SK-N-MC (cell line): ENCODE results near the gene NBEA.
A peak's percentile ranks its signal among the peaks of the same experiment; 100 is the strongest.

Source experiments
- DNase-seq: peaks from one replicate; pipeline ENCODE4 v3.0.0-alpha.2; 2011; ENCODE audit warnings: low read depth, low spot score
- H3K27ac ChIP-seq: fragments of 200-600 bp; sonication (generic); 2 replicates; pipeline ENCODE4 v1.5.1; 2016; ENCODE audit warnings: mixed run types
- H3K36me3 ChIP-seq: fragments of 200-600 bp; sonication (generic); 2 replicates; pipeline ENCODE4 v1.6.1; 2017; ENCODE audit warnings: antibody characterized with exemption, low read length, mixed read lengths; ENCODE audit not compliant: insufficient read depth
- H3K4me3 ChIP-seq: fragments of 200-600 bp; sonication (generic); 2 replicates; pipeline ENCODE4 v1.5.1; 2016
- H3K9ac ChIP-seq: fragments of 200-600 bp; sonication (generic); 2 replicates; pipeline ENCODE4 v1.8.0; 2017; ENCODE audit warnings: mixed run types, mixed read lengths; ENCODE audit not compliant: insufficient read length
- H3K9me3 ChIP-seq: fragments of 200-600 bp; sonication (generic); 2 replicates; pipeline ENCODE4 v1.6.1; 2017; ENCODE audit warnings: low read depth, mild to moderate bottlenecking, antibody characterized with exemption, low read length, moderate library complexity, mixed read lengths
- EZH2 ChIP-seq: fragments of 200-600 bp; sonication (generic); IDR thresholded peaks from one replicate; pipeline ENCODE4 v1.6.1; 2017; ENCODE audit warnings: antibody characterized with exemption
- FOXP2 ChIP-seq: optimal IDR thresholded peaks from 2 replicates; pipeline ENCODE3; 2011; ENCODE audit warnings: mild to moderate bottlenecking, moderate library complexity; ENCODE audit not compliant: insufficient read depth; ENCODE audit errors: extremely low read length, control extremely low read depth
- POLR2AphosphoS5 ChIP-seq: IDR thresholded peaks from 2 replicates; pipeline ENCODE4 v1.6.1; 2012; ENCODE audit warnings: mild to moderate bottlenecking, low read depth, low read length, borderline replicate concordance

The NBEA gene

DNA sequence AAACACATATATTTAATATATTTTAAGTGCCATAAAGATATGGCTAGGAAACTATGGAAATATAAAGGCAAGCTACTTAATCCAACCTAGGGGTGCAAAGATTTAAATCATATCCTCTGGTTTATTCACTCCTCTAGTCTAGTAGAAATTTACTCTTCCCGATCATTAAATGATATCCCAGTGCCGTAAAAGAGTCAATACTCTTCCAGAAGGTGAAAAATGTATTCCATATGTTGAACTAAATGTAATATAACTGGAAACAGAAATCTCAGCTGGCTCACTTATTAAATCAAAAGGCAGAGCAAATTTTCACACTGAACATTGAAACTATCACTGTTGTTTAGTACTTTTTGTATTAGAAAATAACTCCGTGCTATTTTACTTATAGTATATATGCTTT lies 523.3 kb downstream of the NBEA start:
- Histone ChIP-seq H3K9me3 (no peaks in the 10 kb centered on the region), H3K4me3 (no peak overlapping the region), H3K27ac (0 out of 2 replicates have a peak overlapping the region, but pooled peaks have one; percentile 35), H3K36me3 (no peaks in the 10 kb centered on the region), H3K9ac (no peak overlapping the region)
- no peak for TF ChIP-seq EZH2
- no peak for TF ChIP-seq FOXP2
- TF ChIP-seq POLR2AphosphoS5, result no peak
- DNase-seq, result no peak

DNA sequence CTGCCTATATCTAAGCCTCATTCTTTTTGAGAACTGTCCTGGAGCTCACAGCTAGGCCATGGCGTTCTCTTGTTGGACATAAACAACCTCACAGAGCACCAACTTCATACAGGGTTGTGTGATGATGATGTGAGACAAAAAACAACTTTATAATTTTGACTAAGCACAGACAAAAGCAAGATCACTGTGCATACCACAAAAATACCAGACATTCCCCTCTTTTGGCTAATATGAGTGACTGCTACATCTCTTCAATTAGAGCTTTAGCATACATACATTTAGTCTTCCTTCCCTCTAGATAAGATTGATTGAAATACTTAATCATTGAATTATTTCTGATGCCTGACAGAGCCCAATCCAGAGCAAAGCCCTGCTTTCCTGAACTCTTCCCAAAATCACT lies 526.1 kb downstream of the NBEA start:
- no peaks in the 10 kb centered on the region for H3K9me3 ChIP-seq
- no peak overlapping the region for H3K9ac ChIP-seq
- no peak overlapping the region for H3K27ac ChIP-seq
- no peak overlapping the region for H3K4me3 ChIP-seq
- no peaks in the 10 kb centered on the region for H3K36me3 ChIP-seq
- no peak for DNase-seq
- TF ChIP-seq POLR2AphosphoS5 (no peak), EZH2 (no peak), FOXP2 (no peak)

DNA sequence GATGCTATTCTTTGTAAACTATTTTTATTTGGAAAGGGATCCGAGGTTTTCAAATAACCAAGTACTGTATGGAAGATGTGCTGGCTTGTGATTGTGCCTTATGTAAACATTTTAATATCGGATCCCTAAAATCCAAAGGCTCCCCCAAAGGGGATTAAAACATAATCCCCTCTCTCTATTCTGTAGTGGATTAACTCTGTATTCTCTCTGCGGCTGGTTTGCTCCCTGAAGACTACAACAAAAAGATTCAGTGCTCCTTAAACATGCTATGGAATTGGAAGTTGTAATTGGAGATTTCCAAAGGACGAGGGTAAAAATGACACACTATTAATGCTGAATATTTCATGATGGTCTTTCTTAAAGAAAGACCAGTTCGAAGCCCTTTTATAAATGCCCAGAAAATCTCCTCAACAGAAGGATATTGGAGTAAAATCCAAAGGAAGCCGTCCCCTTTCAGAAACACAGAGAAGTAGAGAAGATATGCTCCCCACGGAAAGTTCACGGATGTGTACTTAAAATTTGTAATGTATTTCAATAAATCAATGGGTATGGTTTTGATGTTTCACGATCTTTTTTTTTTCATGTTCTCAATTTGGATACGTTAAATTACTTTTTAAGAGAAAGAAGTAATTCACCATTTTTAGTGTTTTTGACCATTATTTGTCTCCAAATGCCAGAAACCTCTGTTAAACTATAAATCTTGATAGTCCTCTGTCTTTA lies 527.9 kb downstream of the NBEA start:
- no peak overlapping the region for H3K27ac ChIP-seq
- no peak overlapping the region for H3K9ac ChIP-seq
- no peaks in the 10 kb centered on the region for H3K9me3 ChIP-seq
- no peak overlapping the region for H3K4me3 ChIP-seq
- H3K36me3 ChIP-seq, result no peaks in the 10 kb centered on the region
- TF ChIP-seq POLR2AphosphoS5 (no peak), EZH2 (no peak), FOXP2 (no peak)
- no peak for DNase-seq

DNA sequence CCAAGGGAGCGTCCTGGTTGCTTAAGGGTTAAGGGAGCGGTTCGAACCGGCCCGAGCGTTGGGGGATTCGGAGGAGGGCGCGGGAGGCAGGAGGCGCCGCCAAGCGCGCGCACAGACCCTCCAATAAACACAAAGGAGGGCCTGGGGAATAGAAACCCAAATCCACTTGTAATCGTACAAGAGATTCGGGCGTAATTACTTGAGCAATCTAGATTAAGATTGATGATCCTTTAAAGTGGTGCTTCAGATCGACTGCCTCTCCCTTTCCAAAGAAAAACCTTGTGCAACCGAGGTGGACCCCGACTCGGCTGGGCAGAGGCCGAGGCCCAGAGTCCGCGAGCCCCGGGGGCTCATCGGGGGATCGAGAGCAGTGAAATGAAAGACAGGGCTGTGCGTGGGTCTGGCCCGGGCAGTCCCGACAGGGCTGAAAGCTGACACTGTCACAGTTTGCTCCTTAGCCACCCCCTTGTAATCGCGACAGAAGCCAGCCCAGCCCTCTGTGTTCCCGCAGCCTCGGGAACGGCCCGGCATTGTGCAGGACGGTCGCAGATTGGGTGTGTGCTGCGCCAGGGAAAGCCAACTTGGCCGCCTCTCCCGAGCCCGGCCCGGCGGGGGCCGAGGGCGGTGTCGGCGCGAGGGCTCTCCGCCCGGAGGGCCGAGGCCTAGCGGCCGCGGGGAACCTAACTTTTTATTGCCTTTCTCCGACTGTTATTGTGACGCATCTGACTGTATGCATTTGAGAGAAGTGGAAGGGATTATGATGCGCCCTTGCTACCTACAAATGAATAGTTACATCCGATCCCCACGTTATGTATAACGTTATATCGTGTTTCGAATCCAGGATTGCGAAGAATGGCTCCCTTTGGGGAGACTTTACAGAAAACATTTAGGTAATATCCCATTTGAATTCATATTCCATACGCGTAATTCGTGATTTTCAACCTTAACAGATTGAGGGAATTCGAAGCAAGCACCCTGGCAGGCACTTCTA lies 528.9 kb downstream of the NBEA start:
- DNase-seq, result no peak
- Histone ChIP-seq H3K36me3 (no peaks in the 10 kb centered on the region), H3K9ac (no peak overlapping the region), H3K4me3 (no peak overlapping the region), H3K27ac (no peak overlapping the region), H3K9me3 (no peaks in the 10 kb centered on the region)
- no peak for TF ChIP-seq EZH2
- TF ChIP-seq POLR2AphosphoS5, result no peak
- no peak for TF ChIP-seq FOXP2

DNA sequence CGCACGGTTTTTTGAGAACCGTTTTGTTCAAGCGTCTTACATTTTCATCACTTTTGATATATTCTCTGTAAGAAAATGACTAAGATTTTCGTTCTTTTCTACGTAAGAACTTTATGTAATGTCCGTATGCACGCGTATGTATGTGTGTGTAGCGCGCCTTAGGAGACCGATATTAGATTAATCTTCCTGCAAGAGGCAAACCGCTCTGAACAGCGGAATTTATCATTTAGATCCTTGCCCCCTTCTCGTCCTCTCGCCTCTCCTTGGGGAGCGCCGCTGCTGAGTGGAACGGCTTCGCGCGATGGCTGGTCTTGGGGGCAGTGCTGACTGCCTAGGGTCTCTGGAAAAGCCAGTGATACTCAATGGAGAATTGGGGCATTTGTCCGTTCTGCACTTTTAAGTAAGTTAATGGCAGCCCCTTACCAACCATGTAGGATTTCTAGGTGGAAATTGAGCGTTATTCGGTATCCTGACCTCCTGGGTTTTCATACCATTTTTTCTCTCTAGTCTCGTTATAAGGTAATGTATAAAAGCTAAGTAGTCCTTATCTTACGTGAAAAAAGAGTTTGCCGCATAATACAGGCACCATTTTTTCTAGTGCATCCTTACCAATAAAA lies 529.7 kb downstream of the NBEA start:
- DNase-seq, result no peak
- H3K9me3 ChIP-seq, result no peaks in the 10 kb centered on the region
- no peak overlapping the region for H3K9ac ChIP-seq
- H3K4me3 ChIP-seq, result no peak overlapping the region
- H3K36me3 ChIP-seq, result no peaks in the 10 kb centered on the region
- no peak overlapping the region for H3K27ac ChIP-seq
- no peak for TF ChIP-seq EZH2
- TF ChIP-seq FOXP2, result no peak
- TF ChIP-seq POLR2AphosphoS5, result no peak

DNA sequence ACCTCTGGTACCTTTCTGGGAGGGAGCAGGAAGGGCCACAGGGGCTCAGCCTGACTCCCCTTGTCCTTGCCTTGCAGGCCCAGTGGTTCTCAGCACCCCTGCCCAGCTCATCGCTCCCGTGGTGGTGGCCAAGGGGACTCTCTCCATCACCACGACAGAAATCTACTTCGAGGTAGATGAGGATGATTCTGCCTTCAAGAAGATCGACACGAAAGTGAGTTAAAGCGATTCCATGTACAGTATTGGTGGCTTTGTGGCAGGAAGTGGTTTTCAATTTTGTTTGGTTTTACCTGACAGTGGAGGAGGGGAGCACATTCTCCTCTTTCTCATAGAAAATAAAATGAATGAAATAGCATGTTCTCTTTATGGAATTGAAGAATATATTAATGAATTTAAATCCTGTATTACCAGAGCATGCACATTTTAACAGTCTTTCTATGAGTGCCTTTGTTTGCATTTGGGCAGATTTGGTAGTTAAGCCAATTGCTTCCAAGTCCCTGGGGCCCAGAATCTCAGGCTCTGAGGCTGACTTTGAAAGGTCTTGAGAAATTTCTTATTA lies 530.3 kb downstream of the NBEA start:
- Histone ChIP-seq H3K27ac (no peak overlapping the region), H3K36me3 (no peaks in the 10 kb centered on the region), H3K9ac (no peak overlapping the region), H3K9me3 (no peaks in the 10 kb centered on the region), H3K4me3 (no peak overlapping the region)
- DNase-seq, result no peak
- no peak for TF ChIP-seq POLR2AphosphoS5
- no peak for TF ChIP-seq FOXP2
- no peak for TF ChIP-seq EZH2

DNA sequence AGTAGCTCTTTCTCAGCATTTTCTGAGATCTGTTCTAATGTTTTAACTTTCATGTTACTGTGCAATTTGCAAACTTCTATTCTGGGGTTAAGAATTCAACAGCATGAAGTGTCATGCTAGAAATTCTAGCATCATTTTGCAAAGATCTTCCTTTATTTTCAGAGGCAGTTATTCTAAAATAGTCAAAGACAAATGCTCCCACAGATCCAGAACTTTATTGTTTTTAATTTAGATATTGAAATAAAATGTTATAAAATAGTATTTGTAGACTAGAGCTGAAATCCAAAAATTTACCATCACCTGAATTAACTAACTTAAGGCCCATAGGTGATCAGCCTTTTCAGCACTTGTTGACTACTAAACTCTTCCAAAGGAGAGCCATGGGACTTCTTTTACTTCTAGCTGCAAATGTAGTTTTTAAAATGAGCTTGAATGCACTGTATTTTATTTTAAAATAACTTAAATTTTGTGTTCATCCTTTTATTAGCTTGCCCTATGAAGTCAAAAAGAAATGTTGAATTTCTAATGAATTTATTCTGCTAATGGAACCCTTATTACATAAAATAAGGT lies 531.2 kb downstream of the NBEA start:
- Histone ChIP-seq H3K36me3 (no peaks in the 10 kb centered on the region), H3K27ac (no peak overlapping the region), H3K9me3 (no peaks in the 10 kb centered on the region), H3K9ac (no peak overlapping the region), H3K4me3 (no peak overlapping the region)
- no peak for DNase-seq
- TF ChIP-seq POLR2AphosphoS5 (no peak), EZH2 (no peak), FOXP2 (no peak)

DNA sequence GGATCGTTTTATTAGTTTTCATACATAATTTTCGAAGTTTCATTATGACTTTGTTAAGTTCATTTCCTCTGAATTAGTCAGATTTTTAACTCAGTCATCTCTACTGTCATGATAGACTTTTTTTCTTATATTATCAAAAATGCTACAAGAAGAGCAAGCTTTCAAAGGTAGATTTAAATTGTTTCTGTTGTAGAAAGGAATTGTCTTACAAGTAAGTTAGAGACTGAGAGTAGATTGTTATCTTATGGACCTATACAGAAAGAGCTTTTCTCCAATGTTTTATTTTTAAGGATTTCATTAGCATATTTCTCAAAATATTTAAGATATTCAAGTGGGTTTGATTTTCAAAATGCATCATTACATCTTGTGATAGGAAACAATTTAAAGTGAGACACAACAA lies 531.7 kb downstream of the NBEA start:
- H3K27ac ChIP-seq, result no peak overlapping the region
- H3K9ac ChIP-seq, result no peak overlapping the region
- DNase-seq, result no peak
- TF ChIP-seq EZH2, result no peak
- H3K9me3 ChIP-seq, result no peaks in the 10 kb centered on the region
- H3K36me3 ChIP-seq, result no peaks in the 10 kb centered on the region
- H3K4me3 ChIP-seq, result no peak overlapping the region
